Daoy (cell line): Measurements from ENCODE around the gene ARSI. TPM values are rescaled to one million over a fixed set of nuclear protein-coding genes. Genes with fewer than 3 reads are reported as not detected.

Source experiments
- DNase-seq: peaks from one replicate; pipeline ENCODE4 v3.0.0-alpha.2; 2015; ENCODE audit warnings: low read depth
- total RNA-seq: library from RNA; depleted of rRNA; stranded (reverse); fragments of >200 nt; shearing (Covaris generic); gene quantifications from 2 replicates; pipeline ENCODE4 v1.2.3, GENCODE V29; 2014; rRNA removed

The ARSI gene
- total RNA-seq: 4.5 and 9.4 TPM in 2 replicates

- DNase-seq: peak; percentile 75
These were observed at the start of gene ARSI for GRCh38 chr5:150302301-150303069. ARSI (minus strand) TSS chr5:150302905; CDS start chr5:150302373, 532 bp downstream.

- DNase-seq: peak; percentile 72
These were observed 48.0 kb upstream of the ARSI start for GRCh38 chr5:150350524-150351344.

- no peak for DNase-seq
These were observed 47.1 kb upstream of the ARSI start for GRCh38 chr5:150349681-150350275.

GRCh38 chr5:150347451-150347850 lies 44.7 kb upstream of the ARSI start:
- no peak for DNase-seq

GRCh38 chr5:150347003-150347402 lies 44.3 kb upstream of the ARSI start:
- DNase-seq: no peak

GRCh38 chr5:150346592-150346991 lies 43.9 kb upstream of the ARSI start:
- DNase-seq: no peak

GRCh38 chr5:150345716-150346115 lies 43.0 kb upstream of the ARSI start:
- no peak for DNase-seq

GRCh38 chr5:150343994-150344631 lies 41.4 kb upstream of the ARSI start:
- DNase-seq: no peak

GRCh38 chr5:150342583-150342982 lies 39.9 kb upstream of the ARSI start:
- no peak for DNase-seq

GRCh38 chr5:150341989-150342388 lies 39.3 kb upstream of the ARSI start:
- no peak for DNase-seq

GRCh38 chr5:150341331-150341730 lies 38.6 kb upstream of the ARSI start:
- no peak for DNase-seq

- DNase-seq: no peak
These were observed 38.0 kb upstream of the ARSI start for GRCh38 chr5:150340614-150341255.

- DNase-seq: no peak
These were observed 37.1 kb upstream of the ARSI start for GRCh38 chr5:150339841-150340240.

- DNase-seq: no peak
These were observed 36.5 kb upstream of the ARSI start for GRCh38 chr5:150339165-150339564.

GRCh38 chr5:150338546-150338945 lies 35.8 kb upstream of the ARSI start:
- DNase-seq: no peak

GRCh38 chr5:150335778-150336177 lies 33.1 kb upstream of the ARSI start:
- DNase-seq: no peak

- no peak for DNase-seq
These were observed 30.7 kb upstream of the ARSI start for GRCh38 chr5:150333400-150333799.

- DNase-seq: no peak
These were observed 27.5 kb upstream of the ARSI start for GRCh38 chr5:150329881-150330876.

- DNase-seq: no peak
These were observed 26.3 kb upstream of the ARSI start for GRCh38 chr5:150329038-150329437.

- no peak for DNase-seq
These were observed 25.8 kb upstream of the ARSI start for GRCh38 chr5:150328515-150328914.
